ENCODE data around the gene HMCN1.

DNA sequence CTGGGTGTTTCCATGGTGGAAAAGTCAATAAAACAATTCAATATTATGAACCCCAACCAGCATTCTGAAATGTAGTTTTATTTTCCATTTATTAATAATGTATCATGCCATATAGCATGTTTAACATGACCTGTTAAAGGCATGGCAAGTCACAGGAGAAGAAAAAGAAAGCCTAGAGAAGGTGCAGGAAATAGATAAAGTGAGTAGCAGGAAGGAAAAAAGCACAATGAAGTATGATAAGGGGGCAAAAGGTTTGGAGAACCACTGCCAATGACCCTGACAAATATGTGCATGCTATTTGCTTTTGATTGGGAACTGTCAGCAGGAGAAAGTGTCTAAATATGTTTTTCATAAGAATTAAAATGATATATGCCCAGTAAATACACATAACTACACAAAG is 85.6 kb downstream of the HMCN1 start:
- TF ChIP-seq, protein P1, sequence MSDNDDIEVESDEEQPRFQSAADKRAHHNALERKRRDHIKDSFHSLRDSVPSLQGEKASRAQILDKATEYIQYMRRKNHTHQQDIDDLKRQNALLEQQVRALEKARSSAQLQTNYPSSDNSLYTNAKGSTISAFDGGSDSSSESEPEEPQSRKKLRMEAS (IDR thresholded peaks at IDR 0.05) = no peak
- TF ChIP-seq, protein P2, sequence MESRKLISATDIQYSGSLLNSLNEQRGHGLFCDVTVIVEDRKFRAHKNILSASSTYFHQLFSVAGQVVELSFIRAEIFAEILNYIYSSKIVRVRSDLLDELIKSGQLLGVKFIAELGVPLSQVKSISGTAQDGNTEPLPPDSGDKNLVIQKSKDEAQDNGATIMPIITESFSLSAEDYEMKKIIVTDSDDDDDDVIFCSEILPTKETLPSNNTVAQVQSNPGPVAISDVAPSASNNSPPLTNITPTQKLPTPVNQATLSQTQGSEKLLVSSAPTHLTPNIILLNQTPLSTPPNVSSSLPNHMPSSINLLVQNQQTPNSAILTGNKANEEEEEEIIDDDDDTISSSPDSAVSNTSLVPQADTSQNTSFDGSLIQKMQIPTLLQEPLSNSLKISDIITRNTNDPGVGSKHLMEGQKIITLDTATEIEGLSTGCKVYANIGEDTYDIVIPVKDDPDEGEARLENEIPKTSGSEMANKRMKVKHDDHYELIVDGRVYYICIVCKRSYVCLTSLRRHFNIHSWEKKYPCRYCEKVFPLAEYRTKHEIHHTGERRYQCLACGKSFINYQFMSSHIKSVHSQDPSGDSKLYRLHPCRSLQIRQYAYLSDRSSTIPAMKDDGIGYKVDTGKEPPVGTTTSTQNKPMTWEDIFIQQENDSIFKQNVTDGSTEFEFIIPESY (IDR thresholded peaks at IDR 0.05) = no peak
- TF ChIP-seq, protein P3, sequence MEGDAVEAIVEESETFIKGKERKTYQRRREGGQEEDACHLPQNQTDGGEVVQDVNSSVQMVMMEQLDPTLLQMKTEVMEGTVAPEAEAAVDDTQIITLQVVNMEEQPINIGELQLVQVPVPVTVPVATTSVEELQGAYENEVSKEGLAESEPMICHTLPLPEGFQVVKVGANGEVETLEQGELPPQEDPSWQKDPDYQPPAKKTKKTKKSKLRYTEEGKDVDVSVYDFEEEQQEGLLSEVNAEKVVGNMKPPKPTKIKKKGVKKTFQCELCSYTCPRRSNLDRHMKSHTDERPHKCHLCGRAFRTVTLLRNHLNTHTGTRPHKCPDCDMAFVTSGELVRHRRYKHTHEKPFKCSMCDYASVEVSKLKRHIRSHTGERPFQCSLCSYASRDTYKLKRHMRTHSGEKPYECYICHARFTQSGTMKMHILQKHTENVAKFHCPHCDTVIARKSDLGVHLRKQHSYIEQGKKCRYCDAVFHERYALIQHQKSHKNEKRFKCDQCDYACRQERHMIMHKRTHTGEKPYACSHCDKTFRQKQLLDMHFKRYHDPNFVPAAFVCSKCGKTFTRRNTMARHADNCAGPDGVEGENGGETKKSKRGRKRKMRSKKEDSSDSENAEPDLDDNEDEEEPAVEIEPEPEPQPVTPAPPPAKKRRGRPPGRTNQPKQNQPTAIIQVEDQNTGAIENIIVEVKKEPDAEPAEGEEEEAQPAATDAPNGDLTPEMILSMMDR (IDR thresholded peaks at IDR 0.05; ENCODE audit: low read depth, low read length, missing input control) = no peak
- TF ChIP-seq RAD21 (IDR thresholded peaks at IDR 0.05) (no peak), JUND (IDR thresholded peaks at IDR 0.05) (no peak), EGR1 (IDR thresholded peaks at IDR 0.05; ENCODE audit: low read depth in 2 of 2) (no peak), TAF1 (conservative IDR thresholded peaks at IDR 0.05) (no peak), SP1 (IDR thresholded peaks at IDR 0.05) (no peak), FOXA1 (IDR thresholded peaks at IDR 0.05) (no peak), GABPA (IDR thresholded peaks at IDR 0.05 in 1 of 2, conservative IDR thresholded peaks at IDR 0.05 in 1 of 2) (no peak)
- TF ChIP-seq, protein P4, sequence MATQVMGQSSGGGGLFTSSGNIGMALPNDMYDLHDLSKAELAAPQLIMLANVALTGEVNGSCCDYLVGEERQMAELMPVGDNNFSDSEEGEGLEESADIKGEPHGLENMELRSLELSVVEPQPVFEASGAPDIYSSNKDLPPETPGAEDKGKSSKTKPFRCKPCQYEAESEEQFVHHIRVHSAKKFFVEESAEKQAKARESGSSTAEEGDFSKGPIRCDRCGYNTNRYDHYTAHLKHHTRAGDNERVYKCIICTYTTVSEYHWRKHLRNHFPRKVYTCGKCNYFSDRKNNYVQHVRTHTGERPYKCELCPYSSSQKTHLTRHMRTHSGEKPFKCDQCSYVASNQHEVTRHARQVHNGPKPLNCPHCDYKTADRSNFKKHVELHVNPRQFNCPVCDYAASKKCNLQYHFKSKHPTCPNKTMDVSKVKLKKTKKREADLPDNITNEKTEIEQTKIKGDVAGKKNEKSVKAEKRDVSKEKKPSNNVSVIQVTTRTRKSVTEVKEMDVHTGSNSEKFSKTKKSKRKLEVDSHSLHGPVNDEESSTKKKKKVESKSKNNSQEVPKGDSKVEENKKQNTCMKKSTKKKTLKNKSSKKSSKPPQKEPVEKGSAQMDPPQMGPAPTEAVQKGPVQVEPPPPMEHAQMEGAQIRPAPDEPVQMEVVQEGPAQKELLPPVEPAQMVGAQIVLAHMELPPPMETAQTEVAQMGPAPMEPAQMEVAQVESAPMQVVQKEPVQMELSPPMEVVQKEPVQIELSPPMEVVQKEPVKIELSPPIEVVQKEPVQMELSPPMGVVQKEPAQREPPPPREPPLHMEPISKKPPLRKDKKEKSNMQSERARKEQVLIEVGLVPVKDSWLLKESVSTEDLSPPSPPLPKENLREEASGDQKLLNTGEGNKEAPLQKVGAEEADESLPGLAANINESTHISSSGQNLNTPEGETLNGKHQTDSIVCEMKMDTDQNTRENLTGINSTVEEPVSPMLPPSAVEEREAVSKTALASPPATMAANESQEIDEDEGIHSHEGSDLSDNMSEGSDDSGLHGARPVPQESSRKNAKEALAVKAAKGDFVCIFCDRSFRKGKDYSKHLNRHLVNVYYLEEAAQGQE (IDR thresholded peaks at IDR 0.05) = no peak
- TF ChIP-seq, protein P5, sequence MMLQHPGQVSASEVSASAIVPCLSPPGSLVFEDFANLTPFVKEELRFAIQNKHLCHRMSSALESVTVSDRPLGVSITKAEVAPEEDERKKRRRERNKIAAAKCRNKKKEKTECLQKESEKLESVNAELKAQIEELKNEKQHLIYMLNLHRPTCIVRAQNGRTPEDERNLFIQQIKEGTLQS (IDR thresholded peaks at IDR 0.05) = no peak

All from liver (tissue), 3 donors.